ENCODE results near the gene BBIP1. TPM values are rescaled to one million over a fixed set of nuclear protein-coding genes. Genes with fewer than 3 reads are reported as not detected.
A peak's percentile ranks its signal among the peaks of the same experiment; 100 is the strongest.

The BBIP1 gene
- total RNA-seq, 2 experiments from 2014 or later, result 32.4 to 34.4 TPM

- Histone ChIP-seq H3K4me2 (ENCODE audit: low read length) (no peak overlapping the region), H2AFZ (ENCODE audit: low read length) (no peak overlapping the region), H4K20me1 (ENCODE audit: insufficient read depth, low read length) (no peaks in the 10 kb centered on the region), H3K36me3 (ENCODE audit: insufficient read depth, low read length) (peaks cover 84% of the 10 kb centered on the region), H3K4me1 (ENCODE audit: insufficient read depth, low read length, poor library complexity, severe bottlenecking) (peaks cover 9% of the 10 kb centered on the region), H3K9me2 (ENCODE audit: insufficient read depth, low read length) (no peaks in the 10 kb centered on the region), H3K4me3 (ENCODE audit: low read depth, low read length, poor library complexity, severe bottlenecking) (no peak overlapping the region), H3K27ac (ENCODE audit: low read depth, low read length, poor library complexity, severe bottlenecking) (no peak overlapping the region), H3K9me3 (ENCODE audit: low read length) (no peaks in the 10 kb centered on the region), H3K79me2 (ENCODE audit: insufficient read depth, low read depth, low read length) (peaks cover 4% of the 10 kb centered on the region; the same call in 1 of the 2 replicates)
- TF ChIP-seq CTCF (conservative IDR thresholded peaks at IDR 0.05; ENCODE audit: low read length), result no peak
- TF ChIP-seq EZH2phosphoT487 (IDR thresholded peaks at IDR 0.05; ENCODE audit: borderline replicate concordance, low read depth, low read length), result no peak
- CTCF ChIA-PET (ENCODE audit: unreplicated experiment), result interaction anchor here (0.8 to 1.1 kb wide), 2 partner anchors 15 to 93 kb away, joined by 3 to 4 read pairs; no protein-coding TSS in a partner anchor
- POLR2A ChIA-PET, result interaction anchor here (0.6 to 3.1 kb wide), 12 partner anchors 10 to 94 kb away, joined by 3 to 19 read pairs (median 4); no protein-coding TSS in a partner anchor
- no peak for DNase-seq (ENCODE audit: low spot score)
- intact Hi-C loops (cut with micrococcal nuclease; ENCODE audit: unreplicated experiment), result loop anchor here (10.0 kb wide), 2 partner anchors 198 to 438 kb away; no protein-coding TSS in a partner anchor
- BruUV-seq (replicated peaks), result no TSS peak
These were observed 21.8 kb downstream of the BBIP1 start for GRCh38 chr10:110897184-110897583.

GRCh38 chr10:110893559-110894179 is 25.3 kb downstream of the BBIP1 start:
- peaks cover 4% of the 10 kb centered on the region for H3K4me1 ChIP-seq (ENCODE audit: insufficient read depth, low read length, poor library complexity, severe bottlenecking)
- no peak overlapping the region for H2AFZ ChIP-seq (ENCODE audit: low read length)
- no peaks in the 10 kb centered on the region for H4K20me1 ChIP-seq (ENCODE audit: insufficient read depth, low read length)
- H3K4me2 ChIP-seq (ENCODE audit: low read length), result no peak overlapping the region
- DNase-seq (ENCODE audit: low spot score), result peak; percentile 85
- no peak overlapping the region for H3K27ac ChIP-seq (ENCODE audit: low read depth, low read length, poor library complexity, severe bottlenecking)
- H3K79me2 ChIP-seq (ENCODE audit: insufficient read depth, low read depth, low read length), result peaks cover 4% of the 10 kb centered on the region; the same call in 1 of the 2 replicates
- no peak for TF ChIP-seq EZH2phosphoT487 (IDR thresholded peaks at IDR 0.05; ENCODE audit: borderline replicate concordance, low read depth, low read length)
- peak; percentile 92 for TF ChIP-seq CTCF (conservative IDR thresholded peaks at IDR 0.05; ENCODE audit: low read length)
- no TSS peak for BruUV-seq (replicated peaks)
- H3K36me3 ChIP-seq (ENCODE audit: insufficient read depth, low read length), result peaks cover 84% of the 10 kb centered on the region
- no peaks in the 10 kb centered on the region for H3K9me3 ChIP-seq (ENCODE audit: low read length)
- no peaks in the 10 kb centered on the region for H3K9me2 ChIP-seq (ENCODE audit: insufficient read depth, low read length)
- POLR2A ChIA-PET, result interaction anchor here (0.7 to 2.1 kb wide), 4 partner anchors 24 to 91 kb away, joined by 3 to 13 read pairs (median 5); no protein-coding TSS in a partner anchor
- CTCF ChIA-PET (ENCODE audit: unreplicated experiment), result interaction anchor here (0.5 to 1.6 kb wide), 3 partner anchors 26 to 148 kb away, joined by 3 to 11 read pairs (median 3); no protein-coding TSS in a partner anchor
- H3K4me3 ChIP-seq (ENCODE audit: low read depth, low read length, poor library complexity, severe bottlenecking), result no peak overlapping the region
- intact Hi-C loops (cut with micrococcal nuclease; ENCODE audit: unreplicated experiment), result loop anchor here (1.0 to 10.0 kb wide), 6 partner anchors 36 to 441 kb away; no protein-coding TSS in a partner anchor
